Motor neuron (in vitro differentiated cells): ENCODE results near the gene PLCXD1. TPM values are rescaled to one million over a fixed set of nuclear protein-coding genes. Genes with fewer than 3 reads are reported as not detected.

Source experiments
- ATAC-seq, 8 experiments: fragments of 200-7000 bp; cut with Tn5 transposase; replicated peaks in 6 of 8; 2 replicates each; pipeline ENCODE4 v1.8.0; 2021; ENCODE audit warnings: mild to moderate bottlenecking in 8 of 8, moderate library complexity in 8 of 8
- H3K27ac ChIP-seq, 2 donors: fragments of 250-450 bp; sonication (Bioruptor Pico); 2 replicates each; pipeline ENCODE4 v1.9.0; 2021; ENCODE audit warnings: antibody characterized with exemption in 2 of 2, mild to moderate bottlenecking in 2 of 2, moderate library complexity in 1 of 2
- H3K4me1 ChIP-seq, 2 donors: fragments of 250-450 bp; sonication (Bioruptor Pico); replicated peaks in 1 of 2; 2 replicates each; pipeline ENCODE4 v1.6.1; 2021; ENCODE audit warnings: antibody characterized with exemption in 2 of 2, mild to moderate bottlenecking in 2 of 2, moderate library complexity in 1 of 2
- H3K4me3 ChIP-seq, 5 donors: fragments of 250-450 bp; sonication (Bioruptor Pico); 2 replicates each; pipeline ENCODE4 v1.9.0; 2021; ENCODE audit warnings: antibody characterized with exemption in 5 of 5, mild to moderate bottlenecking in 5 of 5, moderate library complexity in 4 of 5
- WGBS, 10 experiments: fragments of 450-650 bp; shearing (Covaris generic); methylation state at CpG; one replicate each; pipeline ENCODE4 v1.0.0; 2022; 5-methylcytosine and 5-hydroxymethylcytosine counted together
- in situ Hi-C, 9 experiments: fragments of 400-800 bp; cut with MboI; loops; one replicate each; pipeline ENCODE4 v1.15.0; 2021; ENCODE audit warnings: low sequenced_read_pairs in 9 of 9, low pct_unique_long_range_greater_than_20kb in 2 of 9; ENCODE audit not compliant: unreplicated experiment in 9 of 9
- total RNA-seq, 8 experiments: library from RNA; unstranded; fragments of 300-600 nt; gene quantifications; 2 replicates each; pipeline versions ENCODE4 v1.2.3 to v1.2.4, GENCODE V29; 2022

Gene PLCXD1
- total RNA-seq, 8 experiments from 2014 or later, result 1.4 to 30.3 (median 22.8) TPM

GRCh38 chrX:351736-352135, 70.6 kb downstream of the PLCXD1 start:
- Histone ChIP-seq H3K4me1 (peaks cover 0 to 6% of the 10 kb centered on the region in 2 donors), H3K4me3 (no peak overlapping the region), H3K27ac (no peak overlapping the region)
- in situ Hi-C loops, result no loop called here
- no peak for ATAC-seq
- 67 to 90% (median 67%) methylated on average over 1 to 7 of the region's 10 CpGs; no CpG with 5 or more reads in 7 of the 10 experiments for WGBS, 10 experiments

- WGBS, 10 experiments, result 86 to 100% (median 95%) methylated on average over 7 to 21 of the region's 27 CpGs; no CpG with 5 or more reads in 5 of the 10 experiments
- no peak overlapping the region for H3K27ac ChIP-seq
- no peak for ATAC-seq
- H3K4me1 ChIP-seq, result peaks cover 0 to 6% of the 10 kb centered on the region in 2 donors
- no peak overlapping the region for H3K4me3 ChIP-seq
- in situ Hi-C loops, result no loop called here
Measured at GRCh38 chrX:352181-352580, 71.0 kb downstream of the PLCXD1 start.

GRCh38 chrX:352582-353314, 71.6 kb downstream of the PLCXD1 start:
- ATAC-seq, result no peak
- peaks cover 0 to 6% of the 10 kb centered on the region in 2 donors for H3K4me1 ChIP-seq
- in situ Hi-C loops, result no loop called here
- H3K27ac ChIP-seq, result no peak overlapping the region
- no peak overlapping the region for H3K4me3 ChIP-seq
- WGBS, 10 experiments, result 78 to 100% (median 100%) methylated on average over 2 to 28 of the region's 39 CpGs; no CpG with 5 or more reads in 3 of the 10 experiments

Other genes starting within 250 kb of the PLCXD1 start
- gene GTPBP6, start 37.4 kb downstream of the PLCXD1 start, total RNA-seq, result 10 to 100 TPM; 13.3 to 60.2 (median 26.0) TPM
- 10 to 100 TPM in 6 of 8 experiments, 1 to 10 TPM in 2; 7.4 to 27.6 (median 17.9) TPM for gene PPP2R3B, start 105.5 kb downstream of the PLCXD1 start, total RNA-seq